Measurements from ENCODE around the gene ZNF552.
A peak's percentile ranks its signal among the peaks of the same experiment; 100 is the strongest.

The ZNF552 gene

DNA sequence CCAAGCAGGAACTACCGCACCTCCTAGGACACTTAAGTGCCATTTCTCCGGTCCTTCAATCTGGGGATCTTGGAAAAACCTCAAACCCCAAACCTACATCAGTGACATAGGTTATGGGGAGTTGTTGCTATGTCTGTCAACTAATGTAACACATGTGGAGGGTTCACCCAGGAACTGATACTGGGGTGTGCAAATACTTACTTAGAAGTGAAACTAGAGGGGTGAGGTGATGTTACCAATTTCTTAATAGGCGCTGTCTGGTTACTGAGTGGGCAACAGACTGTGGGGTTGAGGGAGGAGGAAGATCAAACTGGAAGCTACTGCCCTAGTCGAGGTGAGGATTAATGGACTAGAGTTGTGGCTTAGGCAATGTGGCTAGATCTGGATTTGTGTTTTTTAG lies 43.3 kb downstream of the ZNF552 start:
- DNase-seq: no peak

GRCh38 chr19:57769345-57770131 lies 45.2 kb downstream of the ZNF552 start, which contains the start of gene ZNF586:
ZNF586 (plus strand) TSS chr19:57769676; CDS start chr19:57769843, 167 bp downstream.
- peak; percentile 75 for DNase-seq

GRCh38 chr19:57759096-57759495 lies 55.6 kb downstream of the ZNF552 start:
- no peak for DNase-seq

DNA sequence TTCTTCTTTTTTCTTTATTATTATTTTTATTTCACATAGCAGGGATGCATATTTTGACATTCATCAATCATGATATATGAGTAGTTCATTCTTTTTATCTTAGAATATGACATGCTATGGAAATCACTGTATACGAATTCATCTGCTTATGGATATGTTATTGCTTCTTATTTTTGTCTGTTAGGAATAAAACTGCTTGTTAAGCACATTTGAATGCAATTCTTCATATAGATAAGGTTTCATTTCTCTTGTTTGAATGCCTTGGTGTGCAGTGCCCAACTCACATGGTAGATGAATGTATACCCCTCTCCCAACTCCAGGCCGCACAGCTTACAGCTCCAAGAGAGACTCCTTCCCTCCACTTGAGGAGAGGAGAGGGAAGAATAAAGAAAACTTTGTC lies 56.8 kb downstream of the ZNF552 start:
- no peak for DNase-seq

Data from NCI-H774 (cell line).